GM23338 (cell line): ENCODE data around the gene NSD1.

Experiments
- CREB1 ChIP-seq: fragments of 250-450 bp; sonication (Bioruptor Pico); IDR thresholded peaks from 2 replicates; pipeline ENCODE4 v1.5.0; 2020; ENCODE audit warnings: low read depth, mild to moderate bottlenecking, moderate library complexity
- EZH2 ChIP-seq: fragments of 200-600 bp; sonication (generic); IDR thresholded peaks from one replicate; pipeline ENCODE4 v1.8.0; 2017; ENCODE audit warnings: antibody characterized with exemption, mild to moderate bottlenecking, low read depth; ENCODE audit not compliant: unreplicated experiment
- EZH2phosphoT487 ChIP-seq: fragments of 200-600 bp; sonication (generic); IDR thresholded peaks from one replicate; pipeline ENCODE4 v1.8.1; 2018; ENCODE audit warnings: antibody characterized with exemption; ENCODE audit not compliant: unreplicated experiment
- POLR2AphosphoS5 ChIP-seq: IDR thresholded peaks from 2 replicates; pipeline ENCODE4 v1.6.1; 2016; ENCODE audit warnings: antibody characterized with exemption, low read depth
- TF ChIP-seq, protein P1 (sequence below), 2 experiments: fragments of 200-600 bp in 1 of 2; sonication (generic) in 1 of 2; conservative IDR thresholded peaks; 2 replicates each; pipeline versions ENCODE4 v1.5.1 to v1.6.1; 2016 to 2017; ENCODE audit warnings: antibody characterized with exemption in 2 of 2, low read depth in 2 of 2, mild to moderate bottlenecking in 2 of 2, moderate library complexity in 1 of 2

- TF ChIP-seq, protein P1, sequence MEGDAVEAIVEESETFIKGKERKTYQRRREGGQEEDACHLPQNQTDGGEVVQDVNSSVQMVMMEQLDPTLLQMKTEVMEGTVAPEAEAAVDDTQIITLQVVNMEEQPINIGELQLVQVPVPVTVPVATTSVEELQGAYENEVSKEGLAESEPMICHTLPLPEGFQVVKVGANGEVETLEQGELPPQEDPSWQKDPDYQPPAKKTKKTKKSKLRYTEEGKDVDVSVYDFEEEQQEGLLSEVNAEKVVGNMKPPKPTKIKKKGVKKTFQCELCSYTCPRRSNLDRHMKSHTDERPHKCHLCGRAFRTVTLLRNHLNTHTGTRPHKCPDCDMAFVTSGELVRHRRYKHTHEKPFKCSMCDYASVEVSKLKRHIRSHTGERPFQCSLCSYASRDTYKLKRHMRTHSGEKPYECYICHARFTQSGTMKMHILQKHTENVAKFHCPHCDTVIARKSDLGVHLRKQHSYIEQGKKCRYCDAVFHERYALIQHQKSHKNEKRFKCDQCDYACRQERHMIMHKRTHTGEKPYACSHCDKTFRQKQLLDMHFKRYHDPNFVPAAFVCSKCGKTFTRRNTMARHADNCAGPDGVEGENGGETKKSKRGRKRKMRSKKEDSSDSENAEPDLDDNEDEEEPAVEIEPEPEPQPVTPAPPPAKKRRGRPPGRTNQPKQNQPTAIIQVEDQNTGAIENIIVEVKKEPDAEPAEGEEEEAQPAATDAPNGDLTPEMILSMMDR (conservative IDR thresholded peaks at IDR 0.05; ENCODE audit: low read depth in 2 of 2) = no peak
- TF ChIP-seq EZH2 (no peak), POLR2AphosphoS5 (no peak), EZH2phosphoT487 (no peak), CREB1 (CRISPR knock-in tag) (no peak)
These were observed 41.8 kb downstream of the NSD1 start for GRCh38 chr5:177175336-177175735.
